Activated CD8-positive, alpha-beta memory T cell treated with anti-CD3 and anti-CD28 coated beads, Interleukin-2, amount 10 ng/mL, durations not matched to agents 7 days and 5 days (primary cell): Measurements from ENCODE around the gene NUDCD3. TPM values are rescaled to one million over a fixed set of nuclear protein-coding genes. Genes with fewer than 3 reads are reported as not detected.
A peak's percentile ranks its signal among the peaks of the same experiment; 100 is the strongest.

Source experiments
- ATAC-seq: fragments of 150-1000 bp; cut with Tn5 transposase; one replicate; pipeline ENCODE4 v1.10.0; 2021; ENCODE audit warnings: moderate library complexity
- CTCF ChIA-PET: fragments of 350-600 bp; sonication (Branson Sonifier 250); formaldehyde crosslinking; loops from one replicate; lab custom pipeline; 2021; ENCODE audit warnings: antibody characterized with exemption; lab: Charles Lee
- DNase-seq: peaks from one replicate; pipeline ENCODE4 v3.0.0-alpha.2; 2020
- H3K27ac Mint-ChIP-seq: one replicate; pipeline ENCODE4 v1.8.0; 2021; ENCODE audit warnings: mild to moderate bottlenecking, mixed read lengths
- H3K27me3 Mint-ChIP-seq: one replicate; pipeline ENCODE4 v1.8.0; 2021; ENCODE audit warnings: mixed read lengths
- H3K36me3 Mint-ChIP-seq: one replicate; pipeline ENCODE4 v1.8.0; 2021; ENCODE audit warnings: mild to moderate bottlenecking, mixed read lengths
- H3K4me1 Mint-ChIP-seq: one replicate; pipeline ENCODE4 v1.8.0; 2021; ENCODE audit warnings: mixed read lengths
- H3K4me3 Mint-ChIP-seq: one replicate; pipeline ENCODE4 v1.8.0; 2021; ENCODE audit warnings: mild to moderate bottlenecking, moderate library complexity, mixed read lengths
- H3K9me3 Mint-ChIP-seq: one replicate; pipeline ENCODE4 v1.8.0; 2022; ENCODE audit warnings: low read depth, mixed read lengths
- total RNA-seq, 2 experiments: library from RNA; stranded (reverse); gene quantifications; one replicate each; pipeline ENCODE4 v1.2.3, GENCODE V29; 2021

Gene NUDCD3
- 100 to 1,000 TPM in 1 of 2 experiments, 10 to 100 TPM in 1; 92.2 to 101 TPM for total RNA-seq

- Mint-ChIP-seq H3K9me3 (no peaks in the 10 kb centered on the region), H3K4me3 (peak within 1 kb of the TSS; percentile 86), H3K27ac (peak within 1 kb of the TSS; percentile 95), H3K36me3 (peaks cover 22% of the 10 kb centered on the region), H3K27me3 (peaks cover 3% of the 10 kb centered on the region), H3K4me1 (peaks cover 38% of the 10 kb centered on the region)
- peak; percentile 83 for ATAC-seq
- CTCF ChIA-PET: interaction anchor here (0.9 to 3.5 kb wide), 12 partner anchors 10 to 401 kb away, joined by 3 to 13 read pairs (median 4); no protein-coding TSS in a partner anchor
- DNase-seq: peak; percentile 90
These were observed at the start of gene NUDCD3 for GRCh38 chr7:44490351-44491200. NUDCD3 (minus strand) TSS chr7:44490658; CDS start chr7:44490600, 58 bp downstream.

- CTCF ChIA-PET: no interaction called here
- Mint-ChIP-seq H3K27ac (no peak overlapping the region), H3K27me3 (no peaks in the 10 kb centered on the region), H3K4me1 (no peaks in the 10 kb centered on the region), H3K9me3 (no peaks in the 10 kb centered on the region), H3K36me3 (no peaks in the 10 kb centered on the region), H3K4me3 (no peak overlapping the region)
- DNase-seq: no peak
- no peak for ATAC-seq
These were observed 49.4 kb upstream of the NUDCD3 start for GRCh38 chr7:44539669-44540506.

- Mint-ChIP-seq H3K4me3 (no peak overlapping the region), H3K36me3 (no peaks in the 10 kb centered on the region), H3K4me1 (no peaks in the 10 kb centered on the region), H3K27me3 (no peaks in the 10 kb centered on the region), H3K9me3 (no peaks in the 10 kb centered on the region), H3K27ac (no peak overlapping the region)
- DNase-seq: no peak
- ATAC-seq: no peak
- CTCF ChIA-PET: no interaction called here
These were observed 48.6 kb upstream of the NUDCD3 start for GRCh38 chr7:44538798-44539668.

GRCh38 chr7:44538093-44538797, 47.8 kb upstream of the NUDCD3 start:
- CTCF ChIA-PET: interaction anchor here (1.1 to 1.2 kb wide), 2 partner anchors 27 to 297 kb away, joined by 3 to 4 read pairs; no protein-coding TSS in a partner anchor
- Mint-ChIP-seq H3K36me3 (no peaks in the 10 kb centered on the region), H3K27me3 (no peaks in the 10 kb centered on the region), H3K4me1 (no peaks in the 10 kb centered on the region), H3K9me3 (no peaks in the 10 kb centered on the region), H3K4me3 (no peak overlapping the region), H3K27ac (no peak overlapping the region)
- DNase-seq (no peak), ATAC-seq (no peak)

- H3K9me3 Mint-ChIP-seq: no peaks in the 10 kb centered on the region
- H3K4me3 Mint-ChIP-seq: no peak overlapping the region
- no peak overlapping the region for H3K27ac Mint-ChIP-seq
- DNase-seq (no peak), ATAC-seq (no peak)
- H3K4me1 Mint-ChIP-seq: no peaks in the 10 kb centered on the region
- H3K36me3 Mint-ChIP-seq: no peaks in the 10 kb centered on the region
- H3K27me3 Mint-ChIP-seq: no peaks in the 10 kb centered on the region
- CTCF ChIA-PET: interaction anchor here (1.1 to 1.2 kb wide), 2 partner anchors 28 to 296 kb away, joined by 3 to 4 read pairs; no protein-coding TSS in a partner anchor
These were observed 47.0 kb upstream of the NUDCD3 start for GRCh38 chr7:44537442-44537841.

- ATAC-seq (no peak), DNase-seq (no peak)
- Mint-ChIP-seq H3K36me3 (no peaks in the 10 kb centered on the region), H3K27me3 (no peaks in the 10 kb centered on the region), H3K4me3 (no peak overlapping the region), H3K27ac (no peak overlapping the region), H3K9me3 (no peaks in the 10 kb centered on the region), H3K4me1 (no peaks in the 10 kb centered on the region)
- CTCF ChIA-PET: interaction anchor here (1.1 to 2.6 kb wide), 3 partner anchors 9 to 30 kb away, joined by 4 to 15 read pairs (median 12); no protein-coding TSS in a partner anchor
These were observed 45.6 kb upstream of the NUDCD3 start for GRCh38 chr7:44536090-44536489.

GRCh38 chr7:44535348-44536064, 45.0 kb upstream of the NUDCD3 start:
- no peaks in the 10 kb centered on the region for H3K4me1 Mint-ChIP-seq
- no peaks in the 10 kb centered on the region for H3K27me3 Mint-ChIP-seq
- no peaks in the 10 kb centered on the region for H3K36me3 Mint-ChIP-seq
- H3K9me3 Mint-ChIP-seq: no peaks in the 10 kb centered on the region
- DNase-seq (no peak), ATAC-seq (no peak)
- H3K27ac Mint-ChIP-seq: no peak overlapping the region
- CTCF ChIA-PET: interaction anchor here (0.7 to 2.6 kb wide), 11 partner anchors 8 to 492 kb away, joined by 3 to 15 read pairs (median 4); partner anchors contain the start of genes DDX56 and NUDCD3
- H3K4me3 Mint-ChIP-seq: no peak overlapping the region

- H3K27ac Mint-ChIP-seq: no peak overlapping the region
- H3K9me3 Mint-ChIP-seq: no peaks in the 10 kb centered on the region
- H3K4me1 Mint-ChIP-seq: no peaks in the 10 kb centered on the region
- H3K36me3 Mint-ChIP-seq: no peaks in the 10 kb centered on the region
- CTCF ChIA-PET: interaction anchor here (0.5 to 2.6 kb wide), 27 partner anchors 8 to 493 kb away, joined by 3 to 15 read pairs (median 3); partner anchors contain the start of genes DDX56 and NUDCD3
- H3K4me3 Mint-ChIP-seq: no peak overlapping the region
- ATAC-seq: peak; percentile 77
- peak; percentile 62 for DNase-seq
- H3K27me3 Mint-ChIP-seq: no peaks in the 10 kb centered on the region
These were observed 44.0 kb upstream of the NUDCD3 start for GRCh38 chr7:44534501-44534900.

- no peak for ATAC-seq
These were observed 43.6 kb upstream of the NUDCD3 start for GRCh38 chr7:44534087-44534486.

GRCh38 chr7:44533301-44534055, 43.0 kb upstream of the NUDCD3 start:
- ATAC-seq: no peak

More at GRCh38 chr7:44534087-44534486, 43.6 kb upstream of the NUDCD3 start:
- no peaks in the 10 kb centered on the region for H3K9me3 Mint-ChIP-seq
- DNase-seq: no peak
- H3K27ac Mint-ChIP-seq: no peak overlapping the region
- no peaks in the 10 kb centered on the region for H3K4me1 Mint-ChIP-seq
- no peaks in the 10 kb centered on the region for H3K27me3 Mint-ChIP-seq
- H3K4me3 Mint-ChIP-seq: no peak overlapping the region
- CTCF ChIA-PET: interaction anchor here (0.5 to 2.6 kb wide), 20 partner anchors 8 to 278 kb away, joined by 3 to 15 read pairs (median 3); partner anchors contain the start of genes DDX56 and NUDCD3
- H3K36me3 Mint-ChIP-seq: no peaks in the 10 kb centered on the region

More at GRCh38 chr7:44533301-44534055, 43.0 kb upstream of the NUDCD3 start:
- no peak overlapping the region for H3K27ac Mint-ChIP-seq
- H3K27me3 Mint-ChIP-seq: peaks cover 1% of the 10 kb centered on the region
- no peak for DNase-seq
- H3K9me3 Mint-ChIP-seq: no peaks in the 10 kb centered on the region
- H3K36me3 Mint-ChIP-seq: no peaks in the 10 kb centered on the region
- CTCF ChIA-PET: interaction anchor here (1.2 to 1.6 kb wide), 7 partner anchors 14 to 175 kb away, joined by 3 to 12 read pairs (median 4); no protein-coding TSS in a partner anchor
- no peaks in the 10 kb centered on the region for H3K4me1 Mint-ChIP-seq
- H3K4me3 Mint-ChIP-seq: no peak overlapping the region
